Lower lobe of right lung (tissue), 2 donors: ENCODE results near the gene RNASE3. TPM values are rescaled to one million over a fixed set of nuclear protein-coding genes. Genes with fewer than 3 reads are reported as not detected.
"Not testable (repeated sequence)": the region's sequence is repeated elsewhere in the genome, so short reads cannot be mapped to it uniquely, and the experiment has no call there.

Experiments used
- ATAC-seq, 2 donors: fragments of 200-7000 bp; cut with Tn5 transposase; one replicate each; pipeline ENCODE4 v1.9.1; 2020 to 2022; ENCODE audit warnings: mild to moderate bottlenecking in 2 of 2, moderate library complexity in 2 of 2
- DNase-seq: peaks from one replicate; pipeline ENCODE4 v3.0.0-alpha.2; 2020
- H3K27ac ChIP-seq: fragments of 200-600 bp; one replicate; pipeline ENCODE4 v1.8.0; 2022
- H3K27me3 ChIP-seq: fragments of 200-600 bp; one replicate; pipeline ENCODE4 v1.8.0; 2022; ENCODE audit warnings: low read depth
- H3K36me3 ChIP-seq: fragments of 200-600 bp; one replicate; pipeline ENCODE4 v1.8.0; 2022; ENCODE audit warnings: mild to moderate bottlenecking
- H3K4me1 ChIP-seq: fragments of 200-600 bp; one replicate; pipeline ENCODE4 v1.8.0; 2022
- H3K4me3 ChIP-seq: fragments of 200-600 bp; one replicate; pipeline ENCODE4 v1.8.0; 2022; ENCODE audit warnings: mild to moderate bottlenecking
- H3K9me3 ChIP-seq: fragments of 200-600 bp; one replicate; pipeline ENCODE4 v1.8.0; 2022
- CTCF ChIP-seq: fragments of 200-600 bp; IDR thresholded peaks from one replicate; pipeline ENCODE4 v1.8.0; 2022; ENCODE audit warnings: antibody characterized with exemption, mild to moderate bottlenecking
- intact Hi-C: fragments of 100-400 bp; cut with DNase I; formaldehyde crosslinking; loops from one replicate; pipeline ENCODE4 v1.11.0; 2022
- total RNA-seq: library from RNA; stranded (reverse); fragmentation: NEBNext Ultra II Directional; extraction: Animal tissue kit (Norgen Biotek cat#: 25700); gene quantifications from one replicate; pipeline ENCODE4 v1.2.1, GENCODE V29; 2021
- donor health status: DM: no; HTN: yes; CAD: no; lungs with severe emphysema.

Gene RNASE3
- total RNA-seq, 1 donor from 2014 or later, result not detected

- TF ChIP-seq CTCF, result no peak
- DNase-seq (no peak), ATAC-seq (peak in 1 of 2 donors; percentile 56)
- no peaks in the 10 kb centered on the region for H3K9me3 ChIP-seq
- no peaks in the 10 kb centered on the region for H3K27me3 ChIP-seq
- H3K4me1 ChIP-seq, result no peaks in the 10 kb centered on the region
- H3K4me3 ChIP-seq, result no peak overlapping the region
- H3K36me3 ChIP-seq, result no peaks in the 10 kb centered on the region
- intact Hi-C loops, result no loop called here
- no peak overlapping the region for H3K27ac ChIP-seq
Observed at GRCh38 chr14:20904393-20905029, 13.3 kb downstream of the RNASE3 start.

- no peak overlapping the region for H3K27ac ChIP-seq
- H3K4me1 ChIP-seq, result no peaks in the 10 kb centered on the region
- H3K9me3 ChIP-seq, result no peaks in the 10 kb centered on the region
- no peak overlapping the region for H3K4me3 ChIP-seq
- no peaks in the 10 kb centered on the region for H3K27me3 ChIP-seq
- ATAC-seq (no peak), DNase-seq (no peak)
- TF ChIP-seq CTCF, result no peak
- no peaks in the 10 kb centered on the region for H3K36me3 ChIP-seq
- intact Hi-C loops, result no loop called here
Observed at GRCh38 chr14:20905676-20906075, 14.5 kb downstream of the RNASE3 start.

GRCh38 chr14:20907214-20907613 lies 16.0 kb downstream of the RNASE3 start:
- intact Hi-C loops, result no loop called here
- ATAC-seq (no peak), DNase-seq (no peak)

GRCh38 chr14:20910822-20911221 lies 19.6 kb downstream of the RNASE3 start:
- ATAC-seq, DNase-seq, H3K27me3 ChIP-seq, intact Hi-C loops, H3K9me3 ChIP-seq, H3K4me1 ChIP-seq, H3K36me3 ChIP-seq, H3K4me3 ChIP-seq, H3K27ac ChIP-seq: not testable (repeated sequence)

More at GRCh38 chr14:20907214-20907613, 16.0 kb downstream of the RNASE3 start:
- TF ChIP-seq CTCF, result no peak
- Histone ChIP-seq H3K4me1 (no peaks in the 10 kb centered on the region), H3K27me3 (no peaks in the 10 kb centered on the region), H3K4me3 (no peak overlapping the region), H3K9me3 (no peaks in the 10 kb centered on the region), H3K36me3 (no peaks in the 10 kb centered on the region), H3K27ac (no peak overlapping the region)

- H3K9me3 ChIP-seq, H3K4me1 ChIP-seq, H3K4me3 ChIP-seq, H3K27ac ChIP-seq, DNase-seq, H3K36me3 ChIP-seq, intact Hi-C loops, H3K27me3 ChIP-seq: not testable (repeated sequence)
- ATAC-seq, result peak in 1 of 2 donors; percentile 59
Observed at GRCh38 chr14:20919038-20919756, 28.0 kb downstream of the RNASE3 start.

- DNase-seq, H3K4me3 ChIP-seq, H3K27ac ChIP-seq, H3K9me3 ChIP-seq, H3K4me1 ChIP-seq, H3K27me3 ChIP-seq, intact Hi-C loops, ATAC-seq, H3K36me3 ChIP-seq: not testable (repeated sequence)
Observed at GRCh38 chr14:20923766-20924297, 32.6 kb downstream of the RNASE3 start.

GRCh38 chr14:20934148-20934762 lies 43.1 kb downstream of the RNASE3 start:
- Histone ChIP-seq H3K27ac (no peak overlapping the region), H3K4me1 (no peaks in the 10 kb centered on the region), H3K27me3 (peaks cover 5% of the 10 kb centered on the region), H3K4me3 (no peak overlapping the region), H3K9me3 (no peaks in the 10 kb centered on the region), H3K36me3 (no peaks in the 10 kb centered on the region)
- peak; percentile 53 to 56 for ATAC-seq
- intact Hi-C loops, result no loop called here
- TF ChIP-seq CTCF, result peak; percentile 55
- DNase-seq, result peak; percentile 71
